GM12864 (cell line): ENCODE measurements around the gene GCA.
A peak's percentile ranks its signal among the peaks of the same experiment; 100 is the strongest.

Source experiments
- DNase-seq: peaks from one replicate; pipeline ENCODE4 v3.0.0-alpha.2; 2011; ENCODE audit warnings: low read depth
- H3K4me3 ChIP-seq: 2 replicates; pipeline ENCODE4 v1.5.1; 2011; ENCODE audit warnings: mild to moderate bottlenecking, low read depth, low read length, control low read depth
- CTCF ChIP-seq: IDR thresholded peaks from 2 replicates; pipeline ENCODE4 v1.5.1; 2011; ENCODE audit warnings: low read depth, mild to moderate bottlenecking, moderate library complexity, low read length, control low read depth, inconsistent platforms; ENCODE audit errors: missing control alignments

GCA gene

GRCh38 chr2:162343824-162344616 lies at the start of gene GCA:
Gene GCA, plus strand, starts transcription at chr2:162344132. Its CDS starts 117 bp downstream, at chr2:162344249.
- TF ChIP-seq CTCF = no peak
- peak; percentile 93 for DNase-seq
- H3K4me3 ChIP-seq = peak within 1 kb of the TSS; percentile 93

GRCh38 chr2:162295009-162295408 lies 48.9 kb upstream of the GCA start:
- TF ChIP-seq CTCF = no peak
- no peak overlapping the region for H3K4me3 ChIP-seq
- no peak for DNase-seq

- TF ChIP-seq CTCF = peak; percentile 64
- DNase-seq = no peak
- no peak overlapping the region for H3K4me3 ChIP-seq
These were observed 45.9 kb upstream of the GCA start for GRCh38 chr2:162297925-162298552.

- no peak overlapping the region for H3K4me3 ChIP-seq
- DNase-seq = no peak
- no peak for TF ChIP-seq CTCF
These were observed 45.1 kb upstream of the GCA start for GRCh38 chr2:162298669-162299335.

GRCh38 chr2:162300266-162300665 lies 43.7 kb upstream of the GCA start:
- H3K4me3 ChIP-seq = no peak overlapping the region
- no peak for TF ChIP-seq CTCF
- DNase-seq = no peak

GRCh38 chr2:162301151-162301804 lies 42.7 kb upstream of the GCA start:
- H3K4me3 ChIP-seq = no peak overlapping the region
- TF ChIP-seq CTCF = peak; percentile 64
- no peak for DNase-seq
